ENCODE data around the gene CCNB2.
"Not testable (repeated sequence)": the region's sequence is repeated elsewhere in the genome, so short reads cannot be mapped to it uniquely, and the experiment has no call there.

Gene CCNB2

GRCh38 chr15:59131969-59132562, 27.1 kb downstream of the CCNB2 start:
- TF ChIP-seq CTCF (conservative IDR thresholded peaks at IDR 0.05) (no peak), ZFX (IDR thresholded peaks at IDR 0.05) (no peak)
- H3K27ac ChIP-seq, result no peak overlapping the region

- TF ChIP-seq ZFX (IDR thresholded peaks at IDR 0.05) (no peak), CTCF (conservative IDR thresholded peaks at IDR 0.05) (no peak)
- H3K27ac ChIP-seq, result no peak overlapping the region
Observed at GRCh38 chr15:59133929-59134427, 29.0 kb downstream of the CCNB2 start.

GRCh38 chr15:59137566-59137965, 32.6 kb downstream of the CCNB2 start:
- TF ChIP-seq ZFX (IDR thresholded peaks at IDR 0.05), result no peak
- no peak for TF ChIP-seq CTCF (conservative IDR thresholded peaks at IDR 0.05)

GRCh38 chr15:59138243-59138642, 33.3 kb downstream of the CCNB2 start:
- peak; percentile 83 for TF ChIP-seq CTCF (conservative IDR thresholded peaks at IDR 0.05)
- TF ChIP-seq ZFX (IDR thresholded peaks at IDR 0.05), result no peak
- no peak overlapping the region for H3K27ac ChIP-seq

More at GRCh38 chr15:59137566-59137965, 32.6 kb downstream of the CCNB2 start:
- no peak overlapping the region for H3K27ac ChIP-seq

GRCh38 chr15:59140422-59141226, 35.7 kb downstream of the CCNB2 start:
- TF ChIP-seq ZFX (IDR thresholded peaks at IDR 0.05) (no peak), CTCF (conservative IDR thresholded peaks at IDR 0.05) (no peak)
- no peak overlapping the region for H3K27ac ChIP-seq

GRCh38 chr15:59143281-59143680, 38.3 kb downstream of the CCNB2 start:
- no peak overlapping the region for H3K27ac ChIP-seq
- TF ChIP-seq ZFX (IDR thresholded peaks at IDR 0.05) (no peak), CTCF (conservative IDR thresholded peaks at IDR 0.05) (no peak)

GRCh38 chr15:59144594-59144993, 39.6 kb downstream of the CCNB2 start:
- H3K27ac ChIP-seq, result not testable (repeated sequence)

More at GRCh38 chr15:59144594-59144993, 39.6 kb downstream of the CCNB2 start:
- TF ChIP-seq CTCF (conservative IDR thresholded peaks at IDR 0.05), result peak; percentile 31
